GM19463 (cell line): ENCODE data around the gene RAD9A.
A peak's percentile ranks its signal among the peaks of the same experiment; 100 is the strongest.

Experiments used
- ATAC-seq: cut with Tn5 transposase; IDR thresholded peaks from one replicate; pipeline ENCODE4 v1.9.1; 2021; ENCODE audit warnings: mild to moderate bottlenecking, moderate library complexity; ENCODE audit not compliant: unreplicated experiment

RAD9A gene

GRCh38 chr11:67391304-67392182 is at the start of gene RAD9A:
Gene RAD9A (plus strand): TSS chr11:67391986. CDS start chr11:67392045, 59 bp downstream.
- peak; percentile 78 for ATAC-seq

DNA sequence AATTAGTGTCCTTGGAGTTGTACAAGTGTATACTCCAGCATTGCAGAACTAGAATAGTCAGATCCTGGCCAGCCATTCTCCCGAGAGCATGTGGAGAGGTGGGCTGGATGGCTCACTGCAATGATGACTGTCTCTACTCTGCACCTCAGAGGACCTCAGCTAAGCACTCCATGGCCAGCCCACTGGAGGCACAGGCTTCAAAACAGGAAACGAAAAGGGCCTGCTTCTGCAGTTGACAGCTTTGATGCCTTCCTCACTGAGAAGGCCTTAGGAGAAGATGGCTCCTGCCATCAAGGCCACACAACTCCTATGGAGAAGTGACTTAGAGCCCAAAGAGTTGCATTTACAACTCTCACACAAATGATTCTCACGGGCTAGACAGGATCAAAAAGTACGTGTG is 47.5 kb upstream of the RAD9A start:
- ATAC-seq, result no peak

DNA sequence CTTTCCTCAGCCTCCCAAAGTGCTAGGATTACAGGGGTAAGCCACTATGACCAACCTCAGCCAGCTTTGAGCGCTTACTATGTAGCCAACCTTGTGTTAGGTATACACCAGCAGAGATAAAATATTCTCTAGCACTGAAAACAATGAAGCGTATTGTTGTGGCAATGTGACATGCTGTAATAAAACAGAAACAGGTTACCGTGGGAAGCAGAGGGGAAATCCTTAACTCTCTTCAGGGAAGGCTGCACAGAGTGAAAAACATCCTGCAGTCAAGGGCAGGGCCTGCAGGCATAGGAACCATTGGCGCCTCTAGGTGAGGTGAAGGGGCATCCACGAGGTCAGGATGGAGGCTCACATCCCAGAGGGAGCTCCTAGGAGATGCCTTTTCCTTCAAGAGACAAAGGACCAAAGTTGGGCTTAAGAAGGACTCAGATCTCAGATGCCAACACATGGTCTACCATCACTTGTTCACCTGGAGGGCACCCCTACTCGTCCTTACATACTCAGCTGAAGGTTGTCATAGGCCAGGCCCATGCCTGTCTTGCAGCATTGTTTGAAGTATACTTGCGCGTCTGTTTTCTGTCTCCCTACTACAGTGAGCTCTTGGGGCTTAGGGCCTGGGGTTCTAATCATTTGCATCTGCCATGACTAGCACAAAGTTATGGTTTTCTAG is 46.4 kb upstream of the RAD9A start:
- no peak for ATAC-seq

DNA sequence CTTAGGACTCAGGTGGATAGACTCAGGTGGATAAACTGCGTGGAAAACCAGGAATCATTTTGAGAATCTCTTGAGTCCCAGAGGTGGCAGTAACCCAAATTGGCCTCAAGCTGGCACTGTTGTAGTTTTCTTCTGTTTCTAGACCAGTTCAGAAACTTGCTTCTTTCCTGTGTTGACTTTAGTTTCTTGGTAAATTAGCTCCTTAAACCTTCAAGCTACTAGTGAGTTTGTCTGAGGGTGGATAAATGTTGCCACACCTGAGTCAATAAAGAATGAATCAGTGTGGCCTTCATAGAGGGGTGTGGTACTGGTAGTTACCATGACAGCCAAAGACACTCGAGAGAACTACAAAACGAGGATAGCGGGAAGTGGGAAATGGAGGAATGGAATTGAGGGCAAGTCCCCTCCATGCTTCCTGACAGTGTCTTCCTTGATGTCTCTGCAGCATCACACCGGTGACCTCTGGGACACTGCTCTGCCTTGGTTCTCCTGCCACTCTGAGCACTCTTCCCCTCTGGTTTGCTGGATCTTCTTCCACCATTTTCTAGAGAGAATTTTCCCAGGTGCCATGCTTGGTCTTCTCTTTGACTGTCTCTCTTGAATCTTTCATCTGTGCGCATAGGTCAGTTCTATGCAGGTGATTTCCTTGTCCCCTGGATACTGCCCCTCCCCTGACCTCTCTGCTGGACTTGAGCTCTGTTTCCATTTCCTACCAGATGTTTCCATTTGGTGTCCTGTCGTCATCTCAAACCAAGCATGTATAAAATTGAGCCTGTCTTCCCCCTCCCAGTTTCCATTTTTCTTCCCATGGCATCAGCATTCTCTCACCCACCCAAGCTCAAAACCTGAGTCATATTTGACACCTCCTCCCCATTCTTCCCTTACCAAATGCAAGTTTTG is 45.6 kb upstream of the RAD9A start:
- ATAC-seq, result no peak

GRCh38 chr11:67347964-67348749 is 43.6 kb upstream of the RAD9A start:
- ATAC-seq, result no peak

DNA sequence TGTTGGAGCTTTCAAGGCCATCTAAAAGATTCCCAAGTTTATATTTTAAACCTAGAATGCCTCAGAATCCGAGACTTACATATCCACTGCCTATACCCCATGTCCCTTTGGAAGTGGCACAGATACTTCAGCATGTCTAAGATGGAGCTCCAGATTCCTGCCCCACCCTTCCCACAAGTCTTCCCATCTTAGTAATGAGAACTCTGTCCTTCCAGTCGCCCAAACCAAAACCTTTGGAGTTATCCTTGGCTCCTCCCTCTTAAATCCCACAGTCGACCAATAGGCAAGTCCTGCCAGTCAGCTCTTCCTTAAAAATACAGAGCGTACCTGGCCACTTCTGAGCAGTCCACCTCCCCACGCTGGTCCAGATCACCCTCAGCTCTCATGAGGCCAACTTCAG is 42.8 kb upstream of the RAD9A start:
- no peak for ATAC-seq

GRCh38 chr11:67349457-67349856 is 42.3 kb upstream of the RAD9A start:
- no peak for ATAC-seq

- no peak for ATAC-seq
These were observed 41.8 kb upstream of the RAD9A start for GRCh38 chr11:67349928-67350465.

DNA sequence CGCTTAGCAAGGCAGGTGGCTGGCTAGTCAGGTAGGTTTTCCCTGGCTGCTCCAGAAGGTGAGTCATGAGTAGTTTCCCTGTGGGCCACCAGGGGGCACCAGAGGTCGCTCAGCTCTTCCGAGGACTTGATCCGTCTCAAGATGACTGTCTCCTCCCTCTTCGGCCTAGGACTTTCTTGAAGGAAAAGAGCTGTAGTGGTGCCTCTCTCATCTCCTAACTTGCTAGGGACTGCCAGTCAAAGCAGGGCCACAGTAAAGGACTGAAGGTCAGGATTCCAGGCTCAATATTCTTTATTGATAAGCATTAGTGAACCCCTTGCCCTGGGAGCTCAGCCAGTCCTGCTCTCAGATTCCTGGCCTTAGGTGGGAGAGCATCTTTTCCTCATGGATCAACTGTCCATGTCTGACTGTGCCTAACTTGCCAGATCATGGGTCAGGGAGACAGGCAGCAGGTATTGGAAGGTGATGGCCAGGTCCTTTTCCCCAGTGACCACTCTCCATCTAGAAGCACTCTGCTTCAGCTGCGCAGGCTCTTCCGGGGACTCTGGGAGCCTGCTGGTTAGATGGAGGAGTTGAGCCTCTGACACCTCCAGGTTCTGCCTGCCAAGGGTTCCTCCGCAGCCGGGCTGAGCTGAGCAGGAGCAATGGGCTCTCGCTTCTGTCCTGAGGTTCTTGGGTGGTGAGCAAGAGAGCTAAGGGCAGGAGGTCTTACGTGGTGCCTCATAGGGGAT is 40.3 kb upstream of the RAD9A start:
- no peak for ATAC-seq

DNA sequence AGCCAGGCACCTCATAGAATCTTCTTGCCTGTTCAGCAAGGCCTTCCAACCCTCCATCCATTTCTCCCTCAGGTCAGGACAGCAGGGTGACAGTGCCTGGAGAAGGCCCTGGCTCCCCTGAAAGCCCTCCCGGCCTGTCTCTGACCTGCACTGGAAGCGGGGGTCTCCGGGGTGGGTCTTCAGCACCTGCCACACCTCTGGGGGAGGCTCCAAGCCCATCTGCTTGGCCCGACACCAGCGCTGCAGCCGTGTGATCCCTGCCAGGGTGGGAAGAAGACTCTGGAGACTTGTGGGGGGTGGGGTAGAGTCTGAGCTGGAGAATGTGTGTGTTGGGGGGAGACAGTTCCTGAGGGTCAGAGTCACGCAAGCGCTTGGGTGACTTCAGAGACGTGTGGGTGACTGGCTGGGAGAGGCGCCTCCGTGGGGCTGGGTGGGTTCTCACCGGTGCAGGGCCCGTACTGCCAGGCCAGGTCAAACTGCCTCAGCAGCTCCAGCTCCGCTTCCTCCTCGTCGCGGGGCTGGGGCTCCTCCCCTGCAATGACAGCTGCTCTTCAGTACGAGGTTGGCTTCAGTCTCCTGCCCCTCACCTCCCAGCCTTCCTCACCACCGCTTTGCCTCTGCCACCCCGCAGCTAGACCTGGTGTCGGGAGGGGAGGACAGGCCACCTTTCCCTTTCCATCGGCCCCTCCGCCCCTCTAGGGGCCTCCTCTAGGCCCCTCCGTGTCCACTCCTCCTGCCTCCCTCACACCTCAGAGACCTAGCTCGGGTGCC is 39.1 kb upstream of the RAD9A start:
- peak; percentile 3 for ATAC-seq

- peak; percentile 79 for ATAC-seq
These were observed 38.3 kb upstream of the RAD9A start, which contains the start of gene POLD4 for GRCh38 chr11:67353317-67354074. Gene POLD4 (minus strand): TSS chr11:67353546. CDS start chr11:67353399, 147 bp downstream.

DNA sequence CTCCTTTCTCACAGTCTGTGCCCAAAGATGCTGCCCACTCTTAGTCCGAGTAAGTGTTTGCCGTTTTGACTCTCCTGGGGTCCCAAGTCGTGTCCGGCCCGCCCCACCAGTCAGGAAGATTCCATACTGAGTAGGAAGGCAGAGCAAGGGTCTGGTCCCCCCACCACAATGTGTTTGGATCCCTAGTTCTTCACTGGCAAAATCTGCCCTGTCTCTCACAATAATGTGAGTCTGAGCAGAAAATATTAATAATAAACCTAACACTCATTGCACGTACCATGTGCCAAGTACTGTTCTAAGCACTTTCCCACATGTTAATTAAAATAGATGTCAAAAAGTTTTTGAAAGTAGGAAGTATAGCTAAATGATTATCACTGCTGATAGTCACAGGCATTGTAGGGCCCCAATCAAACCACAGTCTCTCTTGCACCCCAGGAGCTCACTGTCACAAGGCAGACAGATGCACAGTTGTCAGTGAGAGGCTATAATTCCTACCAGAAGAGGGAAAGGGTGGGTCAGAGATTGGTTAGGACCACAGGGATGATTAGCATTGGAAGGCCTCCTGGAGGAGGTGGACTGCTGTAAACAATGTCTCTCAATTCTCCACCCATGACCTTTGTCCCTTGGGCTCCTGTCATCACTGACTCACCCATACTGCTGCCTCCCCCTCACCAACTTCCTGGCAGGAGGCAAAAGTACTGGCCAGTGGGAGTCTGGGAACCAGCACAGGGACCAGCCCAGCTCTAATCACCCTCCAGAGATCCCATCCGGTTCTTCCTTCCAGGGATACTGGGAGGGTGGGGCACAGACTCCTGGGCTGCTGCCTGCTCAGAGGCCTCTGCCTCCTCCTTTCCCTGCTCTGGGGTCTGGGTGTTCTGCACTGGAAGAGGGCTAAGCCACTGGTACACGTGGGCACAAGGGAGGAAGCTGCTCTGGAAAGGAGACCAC is 37.4 kb upstream of the RAD9A start:
- no peak for ATAC-seq

DNA sequence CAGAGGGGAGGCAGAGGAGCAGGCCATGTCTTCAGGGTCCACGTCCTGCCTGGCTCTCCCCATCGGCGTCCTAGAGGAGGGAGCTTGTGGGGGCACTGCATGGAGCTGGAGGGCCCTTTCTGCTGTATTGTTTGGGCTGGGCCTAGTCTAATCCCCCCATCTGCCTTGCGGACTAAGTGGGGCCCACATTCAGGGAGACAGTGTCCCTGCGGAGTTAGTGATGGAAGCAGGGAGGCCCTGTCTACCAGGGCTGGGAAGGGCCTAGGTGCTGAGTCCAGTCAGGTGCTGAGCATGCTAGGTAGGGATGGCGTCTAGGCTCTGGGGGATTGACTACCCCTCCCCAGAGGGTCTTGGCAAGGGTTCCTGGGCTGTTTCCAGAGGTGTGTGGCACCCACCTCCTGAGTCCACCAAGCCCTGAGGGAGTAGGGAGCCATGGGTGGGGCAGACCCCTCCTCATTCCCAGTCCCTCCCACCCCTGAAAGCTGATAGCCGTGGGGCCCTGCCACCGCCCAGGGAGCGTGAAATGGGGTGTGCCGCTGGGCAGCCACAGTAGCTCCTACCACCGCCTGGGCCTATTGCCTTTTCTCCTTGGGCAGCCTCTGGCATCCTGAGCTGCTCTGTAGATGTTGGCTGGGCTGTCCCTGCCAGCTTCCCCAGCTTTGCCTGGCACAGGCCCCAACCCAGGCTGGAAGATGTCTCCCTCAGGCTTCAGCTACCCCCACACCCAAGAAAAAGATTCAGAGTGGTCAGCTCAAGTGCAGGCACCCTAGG is 36.6 kb upstream of the RAD9A start:
- no peak for ATAC-seq

DNA sequence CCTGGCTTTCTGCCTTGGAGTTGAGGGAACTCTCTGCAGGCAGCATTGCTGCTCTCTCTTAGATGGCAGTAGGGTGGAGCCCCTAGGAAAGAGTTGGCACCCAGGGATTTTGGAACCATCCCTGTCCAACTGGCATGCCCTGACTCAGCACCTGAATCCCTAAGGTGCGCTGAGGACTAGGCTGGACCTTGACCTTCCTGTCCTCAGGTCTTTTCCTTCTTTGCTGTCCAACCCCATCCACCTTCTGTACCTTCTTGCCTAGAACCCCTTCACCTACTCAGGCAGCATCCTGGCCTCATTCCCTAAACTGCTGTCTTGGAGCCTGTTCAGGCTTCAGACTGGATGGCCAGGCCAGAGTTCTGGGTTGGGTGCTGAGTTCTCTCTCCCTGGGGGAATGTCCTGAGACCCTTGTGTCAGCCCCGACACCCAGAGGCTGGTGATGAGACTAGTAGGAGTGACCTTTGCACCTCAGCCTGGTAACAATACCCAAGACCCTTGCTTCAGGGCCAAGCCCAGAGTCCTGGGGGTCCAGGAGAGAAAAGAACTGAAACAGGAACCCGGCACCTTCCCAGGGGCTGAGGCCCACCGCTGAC is 35.9 kb upstream of the RAD9A start:
- ATAC-seq, result no peak

DNA sequence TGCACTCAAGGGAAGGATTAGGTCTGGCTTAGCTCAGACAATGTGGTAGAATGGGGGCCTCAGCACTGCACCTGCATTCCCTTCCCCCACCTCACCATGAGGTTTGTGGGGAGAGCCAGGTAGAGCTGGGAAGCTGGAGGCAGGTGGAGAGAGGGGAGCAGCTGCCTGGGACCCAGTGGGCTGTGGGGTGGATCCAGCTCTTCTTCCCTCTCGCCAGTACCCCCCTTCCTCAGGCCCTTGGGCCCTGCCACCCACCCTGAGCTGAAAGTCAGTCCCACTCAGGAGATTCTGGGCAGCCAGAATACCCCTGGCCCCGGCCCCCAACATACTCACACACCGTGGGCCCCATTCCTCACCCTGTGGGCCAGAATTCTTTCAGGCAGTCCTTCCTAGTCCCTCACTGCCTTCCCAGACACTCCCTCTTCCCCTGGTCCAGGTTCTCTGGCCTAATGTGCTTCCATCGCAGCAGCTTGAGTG is 35.4 kb upstream of the RAD9A start:
- ATAC-seq, result no peak
